ENCODE data around the gene ZBTB7C.

ZBTB7C gene

GRCh38 chr18:47986620-47987387 is 422.4 kb downstream of the ZBTB7C start:
- no peak for TF ChIP-seq CTCF (conservative IDR thresholded peaks at IDR 0.05; ENCODE audit: low read depth, low read length)
- H3K4me3 ChIP-seq (ENCODE audit: low read length): no peak overlapping the region
- no peak for DNase-seq (ENCODE audit: low read depth)

- no peak for TF ChIP-seq CTCF (conservative IDR thresholded peaks at IDR 0.05; ENCODE audit: low read depth, low read length)
- H3K4me3 ChIP-seq (ENCODE audit: low read length): no peak overlapping the region
- DNase-seq (ENCODE audit: low read depth): no peak
These were observed 423.3 kb downstream of the ZBTB7C start for GRCh38 chr18:47985866-47986265.

GRCh38 chr18:47984991-47985390 is 424.2 kb downstream of the ZBTB7C start:
- DNase-seq (ENCODE audit: low read depth): no peak
- no peak for TF ChIP-seq CTCF (conservative IDR thresholded peaks at IDR 0.05; ENCODE audit: low read depth, low read length)
- no peak overlapping the region for H3K4me3 ChIP-seq (ENCODE audit: low read length)

- H3K4me3 ChIP-seq (ENCODE audit: low read length): no peak overlapping the region
- TF ChIP-seq CTCF (conservative IDR thresholded peaks at IDR 0.05; ENCODE audit: low read depth, low read length): no peak
- DNase-seq (ENCODE audit: low read depth): no peak
These were observed 425.2 kb downstream of the ZBTB7C start for GRCh38 chr18:47983946-47984345.

- TF ChIP-seq CTCF (conservative IDR thresholded peaks at IDR 0.05; ENCODE audit: low read depth, low read length): no peak
- DNase-seq (ENCODE audit: low read depth): no peak
- no peak overlapping the region for H3K4me3 ChIP-seq (ENCODE audit: low read length)
These were observed 426.1 kb downstream of the ZBTB7C start for GRCh38 chr18:47983055-47983454.

- H3K4me3 ChIP-seq (ENCODE audit: low read length): no peak overlapping the region
- DNase-seq (ENCODE audit: low read depth): no peak
- no peak for TF ChIP-seq CTCF (conservative IDR thresholded peaks at IDR 0.05; ENCODE audit: low read depth, low read length)
These were observed 427.4 kb downstream of the ZBTB7C start for GRCh38 chr18:47981830-47982229.

GRCh38 chr18:47981320-47981719 is 427.9 kb downstream of the ZBTB7C start:
- no peak for TF ChIP-seq CTCF (conservative IDR thresholded peaks at IDR 0.05; ENCODE audit: low read depth, low read length)
- no peak for DNase-seq (ENCODE audit: low read depth)

More at GRCh38 chr18:47981320-47981719, 427.9 kb downstream of the ZBTB7C start:
- H3K4me3 ChIP-seq (ENCODE audit: low read length): no peak overlapping the region
